ENCODE results near the gene TMEM59. TPM values are rescaled to one million over a fixed set of nuclear protein-coding genes. Genes with fewer than 3 reads are reported as not detected.

TMEM59 gene
- total and polyA plus RNA-seq, 2 of the 8 experiments (the other 6 are each of a cell fraction or from before 2014, with no cell fraction given): 116 to 139 TPM

GRCh38 chr1:54012863-54013262 lies 40.1 kb downstream of the TMEM59 start:
- ChIA-PET POLR2A (ENCODE audit: partially characterized antibody) (no interaction called here), CTCF (ENCODE audit: partially characterized antibody) (interaction anchor here (1.2 kb wide), 1 partner anchor 20 kb away, joined by 3 read pairs; no protein-coding TSS in a partner anchor)
- Histone ChIP-seq H4K8ac (ENCODE audit: extremely low read depth, insufficient read depth, low read length) (no peak overlapping the region), H2BK20ac (ENCODE audit: low read length) (no peak overlapping the region), H3K27me3 (replicated peaks in 1 of 4; ENCODE audit: control insufficient read depth in 3 of 4, extremely low read depth in 1 of 4, insufficient read depth in 3 of 4, low read length in 3 of 4) (no peaks in the 10 kb centered on the region), H3K14ac (ENCODE audit: insufficient read length) (no peak overlapping the region), H3K4me1 (replicated peaks in 1 of 4; ENCODE audit: control insufficient read depth in 3 of 4, insufficient read depth in 4 of 4, low read length in 3 of 4) (peaks cover 0 to 3% (median 0%) of the 10 kb centered on the region in 4 experiments; a peak in 1 of 7 replicates), H2BK120ac (replicated peaks; ENCODE audit: low read depth, low read length) (no peak overlapping the region), H3K36me3 (ENCODE audit: control insufficient read depth in 2 of 4, insufficient read depth in 4 of 4, low read length in 3 of 4) (no peaks in the 10 kb centered on the region), H3K4me3 (ENCODE audit: extremely low read depth in 1 of 4, insufficient read depth in 2 of 4, low read depth in 3 of 4, low read length in 4 of 4) (no peak overlapping the region), H4K20me1 (replicated peaks in 1 of 2; ENCODE audit: control insufficient read depth in 1 of 2, insufficient read depth in 2 of 2, low read length in 2 of 2) (no peaks in the 10 kb centered on the region), H2BK5ac (ENCODE audit: low read depth, low read length) (no peak overlapping the region), H3K4ac (replicated peaks; ENCODE audit: insufficient read length, low read depth, low read length) (no peak overlapping the region), H4K91ac (replicated peaks; ENCODE audit: insufficient read length, low read length) (no peak overlapping the region), H2BK15ac (ENCODE audit: low read length) (peak overlapping the region; percentile 98; the same call in 1 of the 2 replicates), H3K9ac (replicated peaks in 1 of 4; ENCODE audit: extremely low read depth in 1 of 4, low read depth in 3 of 4, low read length in 3 of 4) (no peak overlapping the region), H4K5ac (ENCODE audit: insufficient read length, low read depth, low read length) (no peak overlapping the region), H3K18ac (ENCODE audit: extremely low read depth, low read length) (no peak overlapping the region), H3K4me2 (ENCODE audit: insufficient read depth in 1 of 2, low read depth in 2 of 2, low read length in 2 of 2) (no peak overlapping the region), H3K79me2 (ENCODE audit: control insufficient read depth in 1 of 2, insufficient read depth in 2 of 2, low read length in 2 of 2) (no peaks in the 10 kb centered on the region), H3K27ac (ENCODE audit: low read depth, low read length) (no peak overlapping the region), H3K23ac (ENCODE audit: insufficient read length) (no peak overlapping the region), H2BK12ac (ENCODE audit: low read depth, low read length) (peak overlapping the region; percentile 75; the same call in 1 of the 2 replicates), H3K79me1 (ENCODE audit: low read depth, low read length) (no peaks in the 10 kb centered on the region), H3K56ac (replicated peaks; ENCODE audit: insufficient read length, low read depth, low read length) (no peak overlapping the region), H2AFZ (ENCODE audit: low read length) (no peak overlapping the region), H3K23me2 (ENCODE audit: low read depth, low read length) (no peaks in the 10 kb centered on the region; the same call in 1 of the 2 replicates), H3K9me3 (ENCODE audit: insufficient read depth in 2 of 2, low read depth in 1 of 2, low read length in 1 of 2) (no peaks in the 10 kb centered on the region), H2AK5ac (ENCODE audit: low read depth, low read length) (no peak overlapping the region)
- 89% methylated on average over 8 of the region's 8 CpGs; no CpG with 5 or more reads in 1 of the 2 experiments for WGBS, 2 experiments (ENCODE audit: extremely low coverage in 1 of 2, insufficient coverage in 1 of 2, insufficient read length in 1 of 2, insufficient replicate concordance in 2 of 2, low coverage in 1 of 2, low lambda C conversion rate in 2 of 2, missing lambda C conversion rate in 1 of 2)
- FAIRE-seq (no peak), DNase-seq (ENCODE audit: low read depth in 1 of 2, low spot score in 2 of 2) (peak in 1 of 2 experiments; percentile 29)
- TF ChIP-seq HDAC6 (IDR thresholded peaks at IDR 0.05; ENCODE audit: low read depth, low read length): no peak
- no peak for TF ChIP-seq SIRT6 (IDR thresholded peaks at IDR 0.05; ENCODE audit: low read length)
- no peak for TF ChIP-seq SP1 (IDR thresholded peaks at IDR 0.05; ENCODE audit: low read depth, low read length)
- no peak for TF ChIP-seq GTF2F1 (IDR thresholded peaks at IDR 0.05; ENCODE audit: borderline replicate concordance, low read depth, low read length)
- no peak for TF ChIP-seq CBX8 (IDR thresholded peaks at IDR 0.05; ENCODE audit: borderline replicate concordance, low read depth, low read length)
- TF ChIP-seq MAX (IDR thresholded peaks at IDR 0.05): no peak
- TF ChIP-seq ATF3 (IDR thresholded peaks at IDR 0.05; ENCODE audit: insufficient read depth, low read depth, low read length): no peak
- no peak for TF ChIP-seq RAD21 (IDR thresholded peaks at IDR 0.05 in 1 of 2, conservative IDR thresholded peaks at IDR 0.05 in 1 of 2; ENCODE audit: low read depth in 2 of 2, low read length in 2 of 2)
- no peak for TF ChIP-seq CTCF (IDR thresholded peaks at IDR 0.05; ENCODE audit: control extremely low read depth in 1 of 3, insufficient read depth in 1 of 3, low read depth in 1 of 3, low read length in 3 of 3)
- no peak for TF ChIP-seq SIN3A (conservative IDR thresholded peaks at IDR 0.05 in 1 of 2, IDR thresholded peaks at IDR 0.05 in 1 of 2; ENCODE audit: low read depth in 1 of 2, low read length in 2 of 2)
